NT2/D1 (cell line): ENCODE measurements around the gene CDC14A.

Experiments
- DNase-seq: peaks from one replicate; pipeline ENCODE4 v3.0.0-alpha.2; 2011; ENCODE audit warnings: low read depth, low spot score
- H3K27me3 ChIP-seq: 2 replicates; pipeline ENCODE4 v1.6.0; 2011; ENCODE audit warnings: mild to moderate bottlenecking; ENCODE audit not compliant: insufficient read length, insufficient read depth
- H3K36me3 ChIP-seq: 2 replicates; pipeline ENCODE4 v1.6.1; 2011; ENCODE audit warnings: mild to moderate bottlenecking, low read length, mixed read lengths; ENCODE audit not compliant: insufficient read depth, insufficient read length
- H3K4me1 ChIP-seq: 2 replicates; pipeline ENCODE4 v1.5.1; 2011; ENCODE audit not compliant: insufficient read depth, insufficient read length
- H3K4me3 ChIP-seq: 2 replicates; pipeline ENCODE4 v1.5.1; 2011; ENCODE audit warnings: low read depth; ENCODE audit not compliant: insufficient read length
- H3K9ac ChIP-seq: 2 replicates; pipeline ENCODE4 v1.6.0; 2011; ENCODE audit warnings: low read depth; ENCODE audit not compliant: insufficient read length
- H3K9me3 ChIP-seq: 2 replicates; pipeline ENCODE4 v1.5.1; 2011; ENCODE audit warnings: mild to moderate bottlenecking, low read length; ENCODE audit not compliant: insufficient read depth
- SUZ12 ChIP-seq: IDR thresholded peaks from 2 replicates; pipeline ENCODE4 v1.6.1; 2011; ENCODE audit not compliant: insufficient read length, insufficient read depth; ENCODE audit errors: extremely low read depth
- YY1 ChIP-seq: IDR thresholded peaks from 2 replicates; pipeline ENCODE4 v1.6.1; 2011; ENCODE audit not compliant: insufficient read length, insufficient read depth
- ZNF274 ChIP-seq: IDR thresholded peaks from 2 replicates; pipeline ENCODE4 v1.6.1; 2011; ENCODE audit warnings: mild to moderate bottlenecking, low read depth, low read length

The CDC14A gene

GRCh38 chr1:100415498-100415778 is 63.1 kb downstream of the CDC14A start:
- Histone ChIP-seq H3K4me3 (no peak overlapping the region), H3K9me3 (no peaks in the 10 kb centered on the region), H3K9ac (no peak overlapping the region), H3K4me1 (no peaks in the 10 kb centered on the region), H3K27me3 (no peaks in the 10 kb centered on the region), H3K36me3 (no peaks in the 10 kb centered on the region)
- no peak for DNase-seq
- TF ChIP-seq ZNF274, result no peak
- no peak for TF ChIP-seq YY1
- no peak for TF ChIP-seq SUZ12

GRCh38 chr1:100419072-100419471 is 66.8 kb downstream of the CDC14A start:
- no peak for TF ChIP-seq ZNF274
- TF ChIP-seq SUZ12, result no peak
- no peak for TF ChIP-seq YY1
- Histone ChIP-seq H3K4me3 (no peak overlapping the region), H3K36me3 (no peaks in the 10 kb centered on the region), H3K9me3 (no peaks in the 10 kb centered on the region), H3K9ac (no peak overlapping the region), H3K27me3 (no peaks in the 10 kb centered on the region), H3K4me1 (no peaks in the 10 kb centered on the region)
- DNase-seq, result no peak

GRCh38 chr1:100422065-100422464 is 69.8 kb downstream of the CDC14A start:
- H3K9me3 ChIP-seq, result no peaks in the 10 kb centered on the region
- TF ChIP-seq SUZ12, result no peak
- TF ChIP-seq ZNF274, result no peak
- TF ChIP-seq YY1, result no peak
- DNase-seq, result no peak
- H3K36me3 ChIP-seq, result peaks cover 6% of the 10 kb centered on the region
- no peaks in the 10 kb centered on the region for H3K4me1 ChIP-seq
- H3K27me3 ChIP-seq, result no peaks in the 10 kb centered on the region
- no peak overlapping the region for H3K9ac ChIP-seq
- H3K4me3 ChIP-seq, result no peak overlapping the region

- peaks cover 6% of the 10 kb centered on the region for H3K36me3 ChIP-seq
- no peaks in the 10 kb centered on the region for H3K27me3 ChIP-seq
- no peak overlapping the region for H3K4me3 ChIP-seq
- H3K9ac ChIP-seq, result no peak overlapping the region
- no peak for DNase-seq
- H3K4me1 ChIP-seq, result no peaks in the 10 kb centered on the region
- H3K9me3 ChIP-seq, result no peaks in the 10 kb centered on the region
- TF ChIP-seq ZNF274 (no peak), SUZ12 (no peak), YY1 (no peak)
Observed at GRCh38 chr1:100423832-100424337, 71.6 kb downstream of the CDC14A start.

- no peak for TF ChIP-seq ZNF274
- TF ChIP-seq SUZ12, result no peak
- TF ChIP-seq YY1, result no peak
- Histone ChIP-seq H3K9me3 (no peaks in the 10 kb centered on the region), H3K4me1 (no peaks in the 10 kb centered on the region), H3K36me3 (peaks cover 6% of the 10 kb centered on the region), H3K9ac (no peak overlapping the region), H3K4me3 (no peak overlapping the region), H3K27me3 (no peaks in the 10 kb centered on the region)
- no peak for DNase-seq
Observed at GRCh38 chr1:100428160-100428559, 75.9 kb downstream of the CDC14A start.

- TF ChIP-seq YY1, result no peak
- TF ChIP-seq SUZ12, result no peak
- TF ChIP-seq ZNF274, result no peak
- Histone ChIP-seq H3K9ac (no peak overlapping the region), H3K9me3 (no peaks in the 10 kb centered on the region), H3K36me3 (peaks cover 3% of the 10 kb centered on the region), H3K4me3 (no peak overlapping the region), H3K27me3 (no peaks in the 10 kb centered on the region), H3K4me1 (no peaks in the 10 kb centered on the region)
- DNase-seq, result no peak
Observed at GRCh38 chr1:100430325-100430756, 78.0 kb downstream of the CDC14A start.

GRCh38 chr1:100431954-100432353 is 79.6 kb downstream of the CDC14A start:
- Histone ChIP-seq H3K4me1 (no peaks in the 10 kb centered on the region), H3K27me3 (no peaks in the 10 kb centered on the region), H3K36me3 (no peaks in the 10 kb centered on the region), H3K9ac (no peak overlapping the region), H3K4me3 (no peak overlapping the region), H3K9me3 (no peaks in the 10 kb centered on the region)
- DNase-seq, result no peak
- TF ChIP-seq SUZ12 (no peak), ZNF274 (no peak), YY1 (no peak)

- no peak overlapping the region for H3K4me3 ChIP-seq
- no peak for DNase-seq
- H3K27me3 ChIP-seq, result no peaks in the 10 kb centered on the region
- TF ChIP-seq SUZ12, result no peak
- no peak for TF ChIP-seq ZNF274
- TF ChIP-seq YY1, result no peak
- H3K9me3 ChIP-seq, result no peaks in the 10 kb centered on the region
- H3K4me1 ChIP-seq, result no peaks in the 10 kb centered on the region
- no peak overlapping the region for H3K9ac ChIP-seq
- no peaks in the 10 kb centered on the region for H3K36me3 ChIP-seq
Observed at GRCh38 chr1:100433563-100433962, 81.3 kb downstream of the CDC14A start.
